ENCODE results near the gene PTPRT.

Gene PTPRT

DNA sequence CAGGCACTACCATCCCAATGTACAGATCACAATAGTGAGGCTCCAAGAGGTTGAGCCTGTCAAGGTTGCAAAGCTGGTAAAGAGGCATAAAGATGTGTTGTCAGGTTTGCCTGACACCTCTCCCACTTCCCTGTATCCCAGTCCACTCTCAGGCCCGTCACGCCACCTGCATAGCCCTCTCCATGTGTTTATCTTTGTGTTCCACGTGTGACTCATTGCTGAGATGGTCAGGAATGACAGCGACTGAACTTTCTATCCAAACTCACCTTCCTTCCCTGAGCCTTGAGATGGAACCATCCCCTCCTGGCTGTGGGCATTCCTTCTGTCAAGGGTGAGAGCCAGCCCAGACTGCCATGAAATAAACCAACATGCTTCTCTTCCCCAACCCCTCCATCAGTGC is 578.3 kb downstream of the PTPRT start:
- TF ChIP-seq, protein P1, sequence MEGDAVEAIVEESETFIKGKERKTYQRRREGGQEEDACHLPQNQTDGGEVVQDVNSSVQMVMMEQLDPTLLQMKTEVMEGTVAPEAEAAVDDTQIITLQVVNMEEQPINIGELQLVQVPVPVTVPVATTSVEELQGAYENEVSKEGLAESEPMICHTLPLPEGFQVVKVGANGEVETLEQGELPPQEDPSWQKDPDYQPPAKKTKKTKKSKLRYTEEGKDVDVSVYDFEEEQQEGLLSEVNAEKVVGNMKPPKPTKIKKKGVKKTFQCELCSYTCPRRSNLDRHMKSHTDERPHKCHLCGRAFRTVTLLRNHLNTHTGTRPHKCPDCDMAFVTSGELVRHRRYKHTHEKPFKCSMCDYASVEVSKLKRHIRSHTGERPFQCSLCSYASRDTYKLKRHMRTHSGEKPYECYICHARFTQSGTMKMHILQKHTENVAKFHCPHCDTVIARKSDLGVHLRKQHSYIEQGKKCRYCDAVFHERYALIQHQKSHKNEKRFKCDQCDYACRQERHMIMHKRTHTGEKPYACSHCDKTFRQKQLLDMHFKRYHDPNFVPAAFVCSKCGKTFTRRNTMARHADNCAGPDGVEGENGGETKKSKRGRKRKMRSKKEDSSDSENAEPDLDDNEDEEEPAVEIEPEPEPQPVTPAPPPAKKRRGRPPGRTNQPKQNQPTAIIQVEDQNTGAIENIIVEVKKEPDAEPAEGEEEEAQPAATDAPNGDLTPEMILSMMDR (conservative IDR thresholded peaks at IDR 0.05; ENCODE audit: low read length) = no peak
- no peak for DNase-seq (ENCODE audit: low read depth)
- no peak overlapping the region for H3K4me3 ChIP-seq (ENCODE audit: low read length)

DNA sequence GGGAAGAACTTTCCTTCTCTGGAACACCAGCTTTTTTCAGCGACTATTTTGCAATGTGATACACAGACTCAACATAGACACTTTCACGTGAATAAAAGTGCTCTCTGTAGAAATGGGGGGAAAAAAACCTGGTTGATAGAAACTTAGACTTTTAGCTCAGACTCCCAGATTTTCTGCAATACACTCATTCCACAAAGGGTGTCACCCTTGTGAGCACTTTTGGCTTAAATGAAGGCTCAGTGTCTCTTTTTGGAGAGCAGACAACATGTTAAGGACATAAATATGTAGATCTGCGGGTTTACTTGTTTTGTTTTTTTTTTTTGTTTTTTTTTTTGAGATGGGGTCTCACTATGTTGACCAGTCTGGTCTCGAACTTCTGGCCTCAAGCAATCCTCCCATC is 579.6 kb downstream of the PTPRT start:
- no peak overlapping the region for H3K4me3 ChIP-seq (ENCODE audit: low read length)
- no peak for DNase-seq (ENCODE audit: low read depth)
- TF ChIP-seq, protein P1 (conservative IDR thresholded peaks at IDR 0.05; ENCODE audit: low read length) = no peak

DNA sequence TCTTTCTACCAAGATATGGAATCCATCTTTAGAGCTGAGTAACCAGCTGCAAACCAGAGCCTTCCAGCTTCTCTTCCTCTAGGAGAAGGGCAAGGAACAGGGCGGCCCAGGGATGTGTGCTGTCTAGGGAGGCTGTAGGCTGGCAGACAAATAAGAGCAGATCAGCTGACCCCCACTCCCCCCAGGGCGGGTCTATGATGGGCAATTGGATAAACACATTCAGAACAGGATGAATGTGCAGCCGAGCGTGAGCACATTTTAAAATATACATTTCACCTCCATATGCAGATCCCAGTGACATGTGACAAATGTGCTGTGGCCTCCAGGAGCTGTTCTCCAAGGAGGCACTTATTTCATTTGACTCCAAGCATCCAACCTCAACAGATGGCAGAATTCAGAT is 580.1 kb downstream of the PTPRT start:
- no peak overlapping the region for H3K4me3 ChIP-seq (ENCODE audit: low read length)
- DNase-seq (ENCODE audit: low read depth) = no peak
- TF ChIP-seq, protein P1 (conservative IDR thresholded peaks at IDR 0.05; ENCODE audit: low read length) = no peak

DNA sequence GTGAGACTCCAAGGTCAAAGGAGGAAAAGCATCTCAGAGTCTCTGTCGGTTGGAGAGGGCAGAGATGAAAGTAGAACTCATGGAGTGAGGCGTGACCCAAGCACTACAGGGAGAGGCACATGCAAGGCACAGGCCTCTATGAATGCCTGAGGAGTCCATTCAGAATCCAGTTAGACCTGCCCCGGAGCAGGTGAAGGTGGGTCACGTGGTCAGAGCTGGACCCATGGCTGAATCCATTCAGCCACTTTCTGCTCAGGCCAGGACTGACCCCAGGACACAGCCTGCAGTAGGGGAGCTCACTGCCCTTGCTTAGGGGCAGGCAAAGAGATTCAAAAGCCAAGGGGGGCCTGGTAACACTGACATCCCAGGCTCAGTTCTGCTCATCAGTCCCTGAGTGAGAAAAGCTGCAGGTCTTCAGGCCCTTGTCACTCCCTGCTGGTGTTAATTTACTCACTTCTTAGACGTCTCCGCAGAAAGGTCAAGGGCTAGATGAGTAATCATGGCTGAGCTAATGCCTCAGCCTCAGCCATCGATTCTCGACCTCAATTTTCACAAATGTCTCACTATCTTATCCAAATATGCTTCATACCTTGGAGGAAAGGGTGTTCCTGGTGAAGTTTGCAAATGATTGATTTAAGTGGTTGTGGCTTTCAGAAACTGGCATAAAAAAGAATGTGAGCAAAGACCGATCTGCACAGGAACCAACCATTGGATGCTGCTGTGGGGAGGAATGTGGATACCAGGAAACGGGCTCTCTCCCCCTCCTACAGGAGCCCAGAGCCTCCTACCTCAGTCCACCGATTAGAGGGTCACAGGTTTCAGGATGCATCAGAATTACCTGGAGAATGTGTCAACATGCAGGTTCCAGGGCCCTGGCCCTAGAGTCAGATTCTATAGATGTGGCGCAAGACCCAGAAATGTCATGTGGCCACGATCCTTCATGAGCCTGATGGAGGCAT is 584.4 kb downstream of the PTPRT start:
- TF ChIP-seq, protein P1 (conservative IDR thresholded peaks at IDR 0.05; ENCODE audit: low read length) = no peak

DNA sequence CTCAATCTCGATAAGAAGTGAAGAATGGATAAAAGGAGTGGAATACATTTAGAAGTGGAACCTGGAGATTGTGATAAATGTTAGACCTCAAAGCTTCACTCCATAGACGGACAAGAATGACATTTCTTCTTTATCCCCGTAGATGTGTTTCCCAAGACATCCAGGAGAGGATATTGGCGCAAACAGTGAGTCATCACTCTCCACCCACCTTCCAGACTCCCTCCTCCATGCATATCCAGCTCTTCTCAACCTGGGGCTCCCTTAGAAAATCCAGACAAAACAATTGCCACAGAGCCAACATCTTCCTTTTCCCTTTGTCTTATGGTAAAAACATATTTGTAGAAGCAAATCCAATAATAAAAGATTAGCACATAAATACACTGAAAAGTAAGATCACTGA is 586.1 kb downstream of the PTPRT start:
- DNase-seq (ENCODE audit: low read depth) = no peak
- TF ChIP-seq, protein P1 (conservative IDR thresholded peaks at IDR 0.05; ENCODE audit: low read length) = no peak
- no peak overlapping the region for H3K4me3 ChIP-seq (ENCODE audit: low read length)

More for the DNA sequence above, 584.4 kb downstream of the PTPRT start:
- no peak for DNase-seq (ENCODE audit: low read depth)
- H3K4me3 ChIP-seq (ENCODE audit: low read length) = no peak overlapping the region

DNA sequence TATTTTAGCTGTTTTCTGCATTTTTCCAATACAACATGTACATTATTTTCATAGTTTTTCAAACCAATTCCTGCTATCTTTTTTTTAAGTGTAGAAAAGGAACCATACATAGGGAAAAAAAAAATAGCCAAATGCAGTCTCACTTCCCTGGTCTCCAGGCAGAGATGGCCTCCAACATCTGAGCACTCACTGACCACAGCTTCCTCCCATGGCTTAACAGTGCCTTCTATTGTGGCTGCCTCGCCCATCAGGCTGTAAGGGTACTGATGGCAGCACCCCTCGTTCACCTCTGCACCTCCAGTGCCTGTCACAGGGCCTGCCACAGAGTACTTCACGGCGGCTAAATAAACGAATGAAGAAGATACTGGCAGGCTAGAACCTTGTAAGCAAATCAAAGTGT is 591.1 kb downstream of the PTPRT start:
- H3K4me3 ChIP-seq (ENCODE audit: low read length) = no peak overlapping the region
- DNase-seq (ENCODE audit: low read depth) = no peak
- TF ChIP-seq, protein P1 (conservative IDR thresholded peaks at IDR 0.05; ENCODE audit: low read length) = no peak

DNA sequence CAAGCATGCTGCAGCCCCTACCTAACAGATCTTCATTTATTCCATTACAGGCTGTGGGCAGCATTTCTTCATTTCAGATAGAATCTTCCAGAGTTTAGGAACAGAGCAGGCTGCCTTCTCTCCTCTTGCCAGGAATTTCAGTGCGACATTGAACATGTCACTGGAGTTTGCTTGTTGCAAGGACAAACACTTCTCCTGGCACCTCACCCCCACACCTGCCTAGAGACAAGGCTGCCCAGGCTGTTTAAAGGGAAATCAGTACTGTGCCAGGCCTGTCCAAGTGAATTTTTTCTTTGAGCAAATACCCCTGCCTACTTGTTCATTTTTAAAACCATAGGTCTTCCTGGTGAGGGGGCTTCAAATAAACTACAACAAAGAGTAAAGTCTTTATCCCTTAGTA is 594.1 kb downstream of the PTPRT start:
- DNase-seq (ENCODE audit: low read depth) = no peak
- TF ChIP-seq, protein P1 (conservative IDR thresholded peaks at IDR 0.05; ENCODE audit: low read length) = no peak
- no peak overlapping the region for H3K4me3 ChIP-seq (ENCODE audit: low read length)

Measured in AG10803 (cell line).